Epithelial cell of prostate (primary cell): ENCODE measurements around the gene MUC2.

Source experiments
- DNase-seq: peaks from one replicate; pipeline ENCODE4 v3.0.0-alpha.2; 2011; ENCODE audit warnings: low read depth, low spot score
- H3K27ac ChIP-seq: fragments of 450-650 bp; 2 replicates; pipeline ENCODE4 v1.5.1; 2017; ENCODE audit warnings: mild to moderate bottlenecking

MUC2 gene

GRCh38 chr11:1074244-1075221 lies at the start of gene MUC2:
Gene MUC2, plus strand, starts transcription at chr11:1074874.
- H3K27ac ChIP-seq: no peak within 1 kb of the TSS
- no peak for DNase-seq

GRCh38 chr11:1025410-1026162 lies 49.1 kb upstream of the MUC2 start:
- DNase-seq: no peak
- H3K27ac ChIP-seq: no peak overlapping the region

DNA sequence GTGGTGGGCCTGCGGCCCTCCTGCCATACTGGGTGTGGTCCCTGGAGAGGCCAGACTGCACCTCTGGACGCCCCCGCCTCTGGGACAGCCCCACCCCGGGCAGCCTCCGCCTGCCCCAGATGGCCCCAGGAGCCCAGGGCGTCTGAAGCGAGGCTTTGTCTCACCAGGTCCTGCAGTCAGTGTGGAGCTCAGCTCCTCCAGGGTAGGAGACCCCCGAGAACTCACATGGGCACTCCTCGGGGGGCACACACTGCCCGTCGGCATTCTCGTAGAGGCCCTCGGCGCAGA lies 48.6 kb upstream of the MUC2 start:
- no peak for DNase-seq
- no peak overlapping the region for H3K27ac ChIP-seq

- H3K27ac ChIP-seq: no peak overlapping the region
- DNase-seq: no peak
Measured at GRCh38 chr11:1026641-1027482, 47.8 kb upstream of the MUC2 start.

DNA sequence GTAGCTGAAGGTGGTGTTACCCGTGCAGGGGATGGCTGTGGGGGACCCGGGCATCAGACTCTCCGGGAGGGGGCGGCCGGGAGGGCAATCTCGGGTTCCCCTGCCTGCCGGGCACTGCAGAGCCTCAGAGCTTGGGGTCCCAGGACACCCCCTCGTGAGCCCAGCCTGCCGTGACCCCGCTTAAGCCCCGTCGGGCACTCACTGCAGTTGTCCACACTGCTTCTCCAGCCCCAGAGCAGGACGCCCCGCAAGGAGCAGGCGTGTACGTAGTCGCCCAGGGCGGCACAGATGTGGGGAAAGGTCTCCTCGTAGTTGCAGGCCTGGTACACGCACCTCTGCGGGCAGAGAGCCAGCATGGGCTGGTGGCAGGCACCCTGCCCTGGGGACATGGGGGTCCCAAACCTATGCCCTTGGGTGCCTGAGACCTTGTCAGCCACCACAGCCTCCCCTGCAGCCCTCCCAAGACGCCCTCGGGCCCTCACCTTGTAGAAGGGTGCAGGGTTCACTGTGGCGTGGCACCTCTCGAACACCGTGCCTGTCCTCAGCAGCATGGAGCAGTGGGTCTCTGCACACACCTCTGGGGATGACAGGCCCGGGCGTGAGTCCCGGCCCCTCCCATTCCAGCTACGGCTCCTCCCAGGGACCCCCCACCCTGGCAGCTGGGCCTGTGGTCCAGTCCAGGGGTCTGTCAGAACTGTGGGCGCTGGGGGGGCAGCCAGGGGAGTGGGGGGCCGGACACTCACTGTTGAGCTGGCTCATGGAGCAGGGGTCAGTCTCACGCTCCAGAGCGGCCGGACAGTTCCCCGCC lies 47.0 kb upstream of the MUC2 start:
- H3K27ac ChIP-seq: no peak overlapping the region
- DNase-seq: no peak

DNA sequence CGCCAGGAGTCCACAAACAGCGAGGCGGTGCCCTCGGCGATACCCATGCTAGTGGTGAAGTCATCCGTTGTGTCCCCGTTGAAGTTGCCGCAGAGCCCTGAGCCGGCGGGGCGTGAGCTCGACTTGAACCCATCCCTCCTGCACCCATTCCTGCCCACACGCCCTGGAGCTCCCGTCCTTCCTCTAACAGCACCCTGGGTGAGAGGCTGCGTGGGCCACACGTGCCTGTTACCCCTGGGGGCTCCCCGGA lies 46.5 kb upstream of the MUC2 start:
- DNase-seq: no peak

DNA sequence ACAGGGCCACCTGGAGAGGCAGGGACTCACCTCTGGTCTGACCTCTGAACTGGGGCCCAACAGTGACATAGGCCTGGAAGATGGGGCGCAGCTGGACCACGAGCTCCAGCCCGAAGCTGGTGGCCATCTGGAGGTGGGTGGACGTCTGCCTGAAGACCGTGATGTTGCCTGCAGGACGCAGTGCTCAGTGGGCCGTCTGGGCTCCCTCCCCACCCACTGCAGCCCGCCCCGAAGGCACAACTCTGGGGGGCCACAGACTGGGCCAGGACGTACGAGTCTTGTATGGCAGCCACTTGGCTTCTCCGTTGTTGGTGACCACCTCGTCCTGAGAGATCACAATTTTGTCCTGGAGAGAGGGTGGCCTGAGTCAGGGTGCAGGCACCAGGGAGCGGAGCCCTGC lies 46.1 kb upstream of the MUC2 start:
- no peak overlapping the region for H3K27ac ChIP-seq
- no peak for DNase-seq

More for the DNA sequence above, 46.5 kb upstream of the MUC2 start:
- no peak overlapping the region for H3K27ac ChIP-seq

DNA sequence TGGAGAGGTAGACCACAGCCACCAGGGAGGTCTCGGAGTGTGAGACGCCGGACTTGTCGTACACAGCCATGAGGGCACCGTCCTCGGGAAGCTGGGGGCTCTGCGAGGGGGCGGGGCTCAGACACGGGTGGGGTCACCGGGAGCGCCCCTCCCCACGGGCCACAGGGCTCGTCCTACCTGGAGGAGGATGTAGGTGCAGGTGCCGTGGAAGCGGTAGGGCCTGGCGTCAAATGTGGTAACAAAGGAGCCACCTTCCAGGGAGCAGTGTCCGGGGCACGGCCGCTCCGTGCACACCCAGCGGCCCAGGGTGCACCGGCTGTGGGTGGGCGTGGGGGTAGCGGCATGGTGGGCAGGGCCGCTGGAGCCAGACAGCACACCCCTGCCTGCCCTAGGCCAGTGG lies 45.6 kb upstream of the MUC2 start:
- no peak for DNase-seq
- no peak overlapping the region for H3K27ac ChIP-seq

DNA sequence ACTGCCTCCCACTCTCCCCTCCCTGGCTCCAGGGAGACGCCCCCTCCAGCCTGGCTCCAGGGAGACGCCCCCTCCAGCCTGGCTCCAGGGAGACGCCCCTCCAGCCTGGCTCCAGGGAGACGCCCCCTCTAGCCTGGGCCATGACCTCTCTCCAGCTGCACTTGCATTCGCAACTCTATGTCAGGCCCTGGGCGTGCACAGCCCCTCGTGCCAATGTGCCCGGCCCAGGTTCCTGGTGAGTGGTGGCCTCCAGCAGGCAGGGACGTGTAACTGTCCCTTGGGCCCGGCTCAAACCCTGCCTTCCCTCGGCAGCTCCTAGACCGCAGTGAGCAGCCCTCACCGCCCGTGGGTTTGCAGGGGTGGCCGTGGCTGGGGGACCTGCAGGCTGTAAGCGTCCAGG lies 45.0 kb upstream of the MUC2 start:
- DNase-seq: no peak

DNA sequence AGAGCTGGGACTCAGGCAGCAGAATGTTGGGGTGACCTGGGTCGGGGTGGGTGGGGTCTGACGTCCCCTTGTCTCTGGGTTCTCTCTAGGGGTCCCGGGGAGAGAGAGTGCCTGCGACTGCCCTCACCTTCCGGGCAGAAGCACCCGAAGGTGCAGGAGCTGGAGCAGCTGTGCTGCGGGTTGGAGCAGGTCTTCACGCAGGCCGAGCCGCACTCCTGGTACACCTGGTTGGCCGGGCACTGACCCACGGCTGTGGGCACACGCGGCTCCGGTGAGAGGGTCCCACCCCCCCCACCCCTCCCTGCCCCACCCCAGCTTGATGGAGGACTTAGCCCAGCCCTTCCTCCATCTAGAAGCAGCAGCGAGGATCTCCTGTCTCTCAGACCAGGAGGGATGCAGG lies 44.6 kb upstream of the MUC2 start:
- H3K27ac ChIP-seq: no peak overlapping the region
- no peak for DNase-seq

More for the DNA sequence above, 45.0 kb upstream of the MUC2 start:
- H3K27ac ChIP-seq: no peak overlapping the region

GRCh38 chr11:1030556-1030955 lies 44.1 kb upstream of the MUC2 start:
- no peak for DNase-seq

DNA sequence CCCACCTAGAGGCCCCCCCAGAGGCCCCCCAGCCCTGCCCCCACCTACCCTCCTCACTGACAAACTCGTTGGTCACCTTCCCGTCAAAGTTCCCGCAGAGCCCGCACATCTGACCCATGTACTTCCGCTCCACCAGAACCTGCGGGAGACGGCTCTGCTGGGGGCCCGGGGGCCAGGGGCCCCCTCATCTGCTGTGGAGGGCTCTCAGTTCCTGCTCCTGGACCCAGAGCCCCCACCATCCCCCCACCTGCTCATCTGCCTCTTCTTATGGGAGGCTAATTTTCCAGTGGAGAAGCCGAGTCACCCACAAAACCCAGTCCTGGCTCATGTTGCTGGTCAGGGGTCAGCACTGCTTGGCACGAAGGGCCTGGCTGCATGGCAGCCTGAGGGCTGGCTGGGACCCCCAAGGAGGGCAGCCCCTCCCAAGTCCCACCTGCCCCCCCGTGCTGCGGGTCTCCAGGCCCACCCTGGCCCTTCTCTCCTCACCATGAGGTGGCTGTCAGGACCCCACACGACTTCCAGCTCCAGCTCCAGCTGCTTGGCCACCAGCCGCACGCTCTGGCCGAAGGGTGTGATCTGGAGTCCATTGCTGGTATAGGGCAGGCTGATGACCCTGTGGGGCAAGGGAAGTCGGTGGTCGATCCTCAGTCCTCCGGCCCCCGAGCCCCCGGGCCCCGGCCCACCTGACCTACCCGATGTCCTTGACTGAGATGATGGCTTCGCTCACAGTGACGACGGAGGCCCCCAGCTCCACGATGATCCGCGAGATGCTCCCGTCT lies 43.4 kb upstream of the MUC2 start:
- H3K27ac ChIP-seq: no peak overlapping the region
- DNase-seq: no peak

More at GRCh38 chr11:1030556-1030955, 44.1 kb upstream of the MUC2 start:
- no peak overlapping the region for H3K27ac ChIP-seq

DNA sequence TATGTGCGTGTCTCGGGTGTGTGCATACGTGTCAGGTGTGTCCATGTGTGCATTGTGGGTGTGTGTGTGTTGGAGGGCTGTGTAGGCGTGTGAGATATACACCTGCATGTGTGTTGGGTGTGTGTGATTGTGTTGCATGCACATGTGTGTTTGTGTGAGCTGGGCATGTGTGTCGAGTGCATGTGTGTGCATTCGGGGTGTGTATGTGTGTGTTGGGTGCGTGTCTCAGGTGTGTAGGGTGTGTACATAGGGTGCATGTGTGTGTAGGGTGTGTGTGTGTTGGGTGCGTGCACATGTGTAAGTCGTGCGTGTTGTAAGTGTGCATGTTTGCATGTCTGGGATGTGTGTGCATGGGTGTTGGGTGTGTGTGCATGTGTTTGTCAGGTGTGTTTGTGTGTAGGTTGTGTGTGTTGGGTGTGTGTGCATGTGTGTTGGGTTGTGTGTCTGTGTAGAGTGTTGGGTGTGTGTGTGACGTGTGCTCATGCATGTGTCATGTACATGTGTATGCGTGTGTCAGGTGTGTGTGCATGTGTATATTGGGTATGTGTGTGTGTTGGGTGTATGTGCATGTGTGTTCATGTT lies 42.3 kb upstream of the MUC2 start:
- no peak overlapping the region for H3K27ac ChIP-seq
- DNase-seq: no peak

DNA sequence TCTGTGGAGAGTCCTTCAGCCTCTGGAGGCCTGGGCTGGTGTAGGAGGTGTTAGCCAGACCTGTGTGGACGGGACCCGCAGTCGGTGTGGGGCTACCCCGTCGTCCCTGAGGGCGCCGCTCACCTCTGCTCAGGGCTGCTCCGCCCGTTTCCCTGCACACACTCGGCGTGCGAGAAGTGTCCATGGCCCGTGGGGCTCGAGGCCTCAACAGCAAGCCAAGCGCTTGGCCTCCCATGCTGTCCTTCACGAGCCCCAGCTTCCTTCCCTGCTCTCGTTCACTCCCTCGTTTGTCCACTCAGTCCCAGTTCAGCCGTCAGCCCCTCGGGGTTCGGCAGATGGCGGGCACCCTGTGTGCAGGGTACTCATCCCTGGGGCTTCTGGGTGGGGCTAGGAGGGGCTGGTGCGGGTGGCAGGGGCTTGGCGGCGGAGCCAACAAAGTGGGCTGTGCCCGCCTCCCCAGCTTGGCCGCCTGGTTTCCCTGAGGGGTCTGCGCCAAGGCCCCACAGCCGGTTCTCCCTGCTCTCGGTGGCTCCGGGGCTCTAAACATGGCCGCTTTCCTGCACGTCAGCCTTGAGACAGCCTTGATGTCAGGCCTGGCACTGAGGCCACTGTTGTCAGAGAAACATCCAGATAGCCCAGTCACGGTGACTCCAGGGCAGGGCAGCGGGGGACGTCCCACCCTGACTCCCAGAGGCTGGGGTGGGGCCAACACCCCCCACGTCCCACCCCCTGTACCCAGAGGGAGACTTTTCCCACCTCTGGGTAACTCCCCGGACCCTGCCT lies 41.5 kb upstream of the MUC2 start:
- H3K27ac ChIP-seq: no peak overlapping the region
- DNase-seq: no peak

- DNase-seq: no peak
- H3K27ac ChIP-seq: no peak overlapping the region
Measured at GRCh38 chr11:1034001-1034400, 40.7 kb upstream of the MUC2 start.

GRCh38 chr11:1034456-1035295 lies 40.0 kb upstream of the MUC2 start:
- H3K27ac ChIP-seq: no peak overlapping the region
- DNase-seq: no peak

- no peak for DNase-seq
- no peak overlapping the region for H3K27ac ChIP-seq
Measured at GRCh38 chr11:1035577-1036283, 38.9 kb upstream of the MUC2 start.
